K562 (cell line): ENCODE measurements around the gene PSMA5. TPM values are rescaled to one million over a fixed set of nuclear protein-coding genes. Genes with fewer than 3 reads are reported as not detected.
"Not testable (repeated sequence)": the region's sequence is repeated elsewhere in the genome, so short reads cannot be mapped to it uniquely, and the experiment has no call there.

Experiments
- ATAC-seq: fragments of 200-7000 bp; cut with Tn5 transposase; 3 replicates; pipeline ENCODE4 v1.9.1; 2020; ENCODE audit warnings: moderate library complexity
- BruUV-seq: library from RNA; stranded (reverse); fragments of 400-500 nt; replicated peaks from 2 replicates; lab custom pipeline; 2021; lab: Mats Ljungman, UMichigan
- CTCF ChIA-PET: fragments of 300-600 bp; formaldehyde crosslinking; extraction: SDS; loops from one replicate; lab custom pipeline; 2021; ENCODE audit warnings: low intra/inter-chr PET ratio; lab: Yijun Ruan, JAX
- POLR2A ChIA-PET: fragments of 300-600, 350-650 bp; sonication (Branson Sonifier 250); formaldehyde crosslinking; extraction: SDS; loops from one replicate; lab custom pipeline; 2021; ENCODE audit warnings: antibody characterized with exemption, inconsistent platforms; lab: Yijun Ruan, JAX
- DNase-seq, 4 experiments: peaks; one replicate each; pipeline versions ENCODE4 v3.0.0 to v3.0.0-alpha.2; 2011 to 2018; ENCODE audit warnings: low spot score in 3 of 4, mixed read lengths in 3 of 4; ENCODE audit errors: extremely low read depth in 1 of 4
- FAIRE-seq: peaks from 2 replicates; lab custom pipeline; 2011; peaks lifted over from hg19 to GRCh38; lab: Jason Lieb, UNC
- H2AFZ ChIP-seq: 2 replicates; pipeline ENCODE4 v1.6.0; 2011; ENCODE audit warnings: low read depth, low read length, control low read depth, inconsistent platforms
- H3K27ac ChIP-seq: fragments of 200-600 bp; 3 replicates; pipeline ENCODE4 v1.8.0; 2011; ENCODE audit warnings: low read depth, mild to moderate bottlenecking, control low read depth, inconsistent platforms, low read length, moderate library complexity, mixed read lengths; ENCODE audit errors: extremely low read depth
- H3K27me3 ChIP-seq, 2 experiments: fragments of 300-600 bp in 1 of 2; 2 replicates in 1 of 2; 3 replicates in 1 of 2; pipeline versions ENCODE4 v1.6.0 to v1.8.0; 2011; ENCODE audit warnings: inconsistent platforms in 2 of 2, low read length in 2 of 2, mild to moderate bottlenecking in 1 of 2, mixed read lengths in 1 of 2, moderate library complexity in 1 of 2; ENCODE audit not compliant: control insufficient read depth in 2 of 2, insufficient read depth in 2 of 2
- H3K36me3 ChIP-seq: fragments of 300-600 bp; 3 replicates; pipeline ENCODE4 v1.8.0; 2011; ENCODE audit warnings: mild to moderate bottlenecking, low read length, inconsistent platforms; ENCODE audit not compliant: control insufficient read depth, insufficient read depth
- H3K4me1 ChIP-seq, 2 experiments: fragments of 200-600 bp in 1 of 2; replicated peaks in 1 of 2; 2 replicates in 1 of 2; 3 replicates in 1 of 2; pipeline versions ENCODE4 v1.5.1 to v1.8.0; 2011; ENCODE audit warnings: inconsistent platforms in 2 of 2, low read length in 2 of 2, mild to moderate bottlenecking in 1 of 2, mixed read lengths in 1 of 2, moderate library complexity in 1 of 2; ENCODE audit not compliant: control insufficient read depth in 2 of 2, insufficient read depth in 2 of 2
- H3K4me2 ChIP-seq: 2 replicates; pipeline ENCODE4 v1.6.1; 2011; ENCODE audit warnings: low read length, control low read depth, inconsistent platforms, mixed read lengths; ENCODE audit not compliant: insufficient read depth
- H3K4me3 ChIP-seq: fragments of 200-600 bp; sonication (generic), shearing (Covaris generic); 2 replicates; pipeline ENCODE4 v1.5.1; 2016; ENCODE audit warnings: control low read depth, inconsistent platforms
- H3K79me2 ChIP-seq: fragments of 200-600 bp; 3 replicates; pipeline ENCODE4 v1.8.0; 2011; ENCODE audit warnings: low read length, inconsistent platforms; ENCODE audit not compliant: control insufficient read depth, insufficient read depth
- H3K9ac ChIP-seq, 2 experiments: 2 replicates each; pipeline versions ENCODE4 v1.6.0 to v1.6.1; 2011; ENCODE audit warnings: low read depth in 2 of 2, low read length in 2 of 2, control low read depth in 1 of 2, inconsistent platforms in 1 of 2, mild to moderate bottlenecking in 1 of 2, mixed read lengths in 1 of 2; ENCODE audit not compliant: insufficient read depth in 1 of 2
- H3K9me1 ChIP-seq: one replicate; pipeline ENCODE4 v1.6.0; 2011; ENCODE audit warnings: inconsistent platforms, mild to moderate bottlenecking, low read length, moderate library complexity; ENCODE audit not compliant: control insufficient read depth, insufficient read depth
- H3K9me3 ChIP-seq: replicated peaks from 2 replicates; pipeline ENCODE4 v1.5.1; 2011; ENCODE audit warnings: low read depth, low read length, inconsistent platforms; ENCODE audit not compliant: control insufficient read depth, insufficient read depth
- H4K20me1 ChIP-seq: replicated peaks from 2 replicates; pipeline ENCODE4 v1.6.1; 2011; ENCODE audit warnings: low read length, inconsistent platforms, mixed read lengths; ENCODE audit not compliant: control insufficient read depth, insufficient read depth
- CBFA2T2 ChIP-seq: fragments of 450-650 bp; conservative IDR thresholded peaks from 2 replicates; pipeline ENCODE4 v1.6.1; 2017; ENCODE audit warnings: mild to moderate bottlenecking
- CBFA2T3 ChIP-seq: fragments of 450-650 bp; IDR thresholded peaks from 2 replicates; pipeline ENCODE4 v1.6.1; 2017
- RAD51 ChIP-seq: fragments of 450-650 bp; IDR thresholded peaks from 2 replicates; pipeline ENCODE4 v1.7.1; 2016; ENCODE audit warnings: low read depth, mild to moderate bottlenecking, borderline replicate concordance
- THRB ChIP-seq: fragments of 450-650 bp; formaldehyde crosslinking; conservative IDR thresholded peaks from 2 replicates; pipeline ENCODE4 v1.4.0; 2022; ENCODE audit warnings: mild to moderate bottlenecking, missing genetic modification characterization
- WGBS: fragments of 100-300 bp; shearing (Covaris generic); methylation state at CpG from one replicate; pipeline ENCODE4 v1.1.6; 2016; ENCODE audit warnings: low coverage, mixed read lengths; ENCODE audit not compliant: insufficient coverage; ENCODE audit errors: missing lambda C conversion rate; 5-methylcytosine and 5-hydroxymethylcytosine counted together
- in situ Hi-C: fragments of 300-500 bp; cut with MboI; formaldehyde crosslinking; loops from 4 replicates; pipeline ENCODE4 v1.15.0; 2018; ENCODE audit warnings: inconsistent platforms, mixed read lengths
- intact Hi-C: fragments of 100-400 bp; cut with micrococcal nuclease; formaldehyde crosslinking; loops from 2 replicates; pipeline ENCODE4 v1.14.2; 2022
- polyA plus RNA-seq, 8 experiments: library from polyadenylated mRNA; depleted of rRNA in 4 of 8; stranded (reverse) in 5 of 8; unstranded in 3 of 8; fragments of >200 nt; fragmentation: Nextera tagmentation in 2 of 8; fragmentation: Illumina TruSeq in 1 of 8; extraction: Ambion mirVana in 2 of 8; extraction: Trizol in 1 of 8; gene quantifications; 2 replicates each; pipeline versions ENCODE4 v1.2.1 to v1.2.3, GENCODE V29; 2011 to 2014; ENCODE audit warnings: inconsistent platforms in 1 of 8, missing spikeins in 1 of 8
- total RNA-seq, 7 experiments: library from RNA; depleted of rRNA in 6 of 7; stranded (reverse); fragments of >200 nt in 6 of 7; fragmentation: Illumina TruSeq in 2 of 7; extraction: Trizol in 2 of 7; gene quantifications; 2 replicates each; pipeline versions ENCODE4 v1.2.1 to v1.2.3, GENCODE V29; 2011 to 2021; ENCODE audit warnings: low replicate concordance in 1 of 7
- TF ChIP-seq, protein P1 (sequence below): sonication (generic); formaldehyde crosslinking; IDR thresholded peaks from 2 replicates; pipeline ENCODE4 v1.5.0; 2020; ENCODE audit warnings: missing genetic modification reagents
- TF ChIP-seq, protein P2 (sequence below): sonication (generic); formaldehyde crosslinking; IDR thresholded peaks from 2 replicates; pipeline ENCODE4 v1.9.0; 2022; ENCODE audit warnings: mild to moderate bottlenecking, missing genetic modification reagents
- TF ChIP-seq, protein P3 (sequence below), 2 experiments: fragments of 450-650 bp in 1 of 2; sonication (generic) in 1 of 2; formaldehyde crosslinking in 1 of 2; IDR thresholded peaks in 1 of 2; conservative IDR thresholded peaks in 1 of 2; 2 replicates each; pipeline versions ENCODE4 v1.6.1 to v1.8.1; 2016 to 2023; ENCODE audit warnings: mild to moderate bottlenecking in 2 of 2, moderate library complexity in 2 of 2, inconsistent platforms in 1 of 2, missing genetic modification reagents in 1 of 2

The PSMA5 gene
- total and polyA plus RNA-seq, 9 of the 15 experiments (the other 6 are each of a cell fraction or from before 2014, with no cell fraction given), result 82.6 to 542 (median 287) TPM

DNA sequence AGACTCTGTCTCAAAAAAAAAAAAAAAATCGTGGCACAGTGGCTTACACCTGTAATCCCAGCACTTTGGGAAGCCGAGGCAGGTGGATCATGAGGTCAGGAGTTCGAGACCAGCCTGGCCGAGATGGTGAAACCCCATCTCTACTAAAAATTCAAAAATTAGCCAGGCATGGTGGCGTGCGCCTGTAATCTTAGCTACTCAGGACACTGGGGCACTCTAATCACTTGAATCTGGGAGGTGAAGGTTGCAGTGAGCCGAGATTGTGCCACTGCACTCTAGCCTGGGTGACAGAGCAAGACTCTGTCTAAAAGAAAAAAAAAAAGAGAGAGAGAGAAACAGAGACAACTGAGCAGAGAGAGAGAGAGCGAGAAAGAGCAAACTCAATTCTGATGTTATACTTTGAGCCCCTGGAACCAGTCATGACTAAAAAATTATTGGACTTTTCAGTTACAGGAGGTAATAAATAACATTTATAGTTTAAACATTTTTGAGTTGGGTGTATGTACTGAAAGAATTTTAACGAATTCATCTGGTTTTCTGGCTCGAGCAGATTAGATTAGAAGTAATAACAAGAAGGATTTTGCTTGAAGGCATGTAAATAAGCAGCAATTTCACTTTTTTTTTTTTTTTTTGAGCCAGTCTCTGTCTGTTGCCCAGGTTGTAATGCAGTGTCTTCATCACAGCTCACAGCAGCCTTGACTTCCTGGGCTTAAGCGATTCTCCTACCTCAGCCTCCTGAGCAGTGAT, 19.9 kb upstream of the PSMA5 start:
- CTCF ChIA-PET, result interaction anchor here (0.9 kb wide), 1 partner anchor 88 kb away, joined by 3 read pairs; no protein-coding TSS in a partner anchor
- H3K9ac ChIP-seq, in situ Hi-C loops, H3K36me3 ChIP-seq, FAIRE-seq, H3K4me1 ChIP-seq: not testable (repeated sequence)
- POLR2A ChIA-PET, result interaction anchor here (0.6 kb wide), 1 partner anchor 8 kb away, joined by 3 read pairs; no protein-coding TSS in a partner anchor
- peak; percentile 20; the same call in 1 of the 2 replicates for TF ChIP-seq CBFA2T3
- TF ChIP-seq, all 486 proteins: peak for 1; not testable (repeated sequence) for 485
- WGBS, result 5% methylated on average over 11 of the region's 11 CpGs
- H3K4me2 ChIP-seq, BruUV-seq, H4K20me1 ChIP-seq, intact Hi-C loops, H3K9me1 ChIP-seq, H3K4me3 ChIP-seq, H3K9me3 ChIP-seq, H3K27ac ChIP-seq, ATAC-seq, H2AFZ ChIP-seq, DNase-seq, H3K79me2 ChIP-seq: not testable (repeated sequence)
- peaks cover 6 to 11% of the 10 kb centered on the region in 2 experiments; a peak in 3 of 5 replicates for H3K27me3 ChIP-seq

GRCh38 chr1:109444346-109444745, 18.1 kb upstream of the PSMA5 start:
- no peak overlapping the region for H3K27ac ChIP-seq
- BruUV-seq, result no TSS peak
- intact Hi-C loops, result no loop called here
- peak in 2 of 4 experiments; percentile 34 to 40 for DNase-seq
- no peak overlapping the region for H3K4me3 ChIP-seq
- H4K20me1 ChIP-seq, result no peaks in the 10 kb centered on the region
- WGBS, result 5% methylated on average over 1 of the region's 1 CpG
- CTCF ChIA-PET, result no interaction called here
- H3K4me1 ChIP-seq, result peaks cover 0 to 2% of the 10 kb centered on the region in 2 experiments; a peak in 1 of 5 replicates
- no peaks in the 10 kb centered on the region for H3K79me2 ChIP-seq
- no peaks in the 10 kb centered on the region for H3K9me3 ChIP-seq
- in situ Hi-C loops, result no loop called here
- peak; percentile 15 for FAIRE-seq
- no peaks in the 10 kb centered on the region for H3K36me3 ChIP-seq
- no peak overlapping the region for H3K9ac ChIP-seq
- peak; percentile 53; the same call in 1 of the 3 replicates for ATAC-seq
- H2AFZ ChIP-seq, result no peak overlapping the region
- no peaks in the 10 kb centered on the region for H3K9me1 ChIP-seq
- H3K27me3 ChIP-seq, result peaks cover 6 to 11% of the 10 kb centered on the region in 2 experiments; a peak in 3 of 5 replicates
- POLR2A ChIA-PET, result interaction anchor here (0.9 to 1.1 kb wide), 3 partner anchors 14 to 39 kb away, joined by 3 read pairs; partner anchors contain the start of gene ATXN7L2
- no peak overlapping the region for H3K4me2 ChIP-seq
- TF ChIP-seq THRB, result no peak
- TF ChIP-seq, protein P1, sequence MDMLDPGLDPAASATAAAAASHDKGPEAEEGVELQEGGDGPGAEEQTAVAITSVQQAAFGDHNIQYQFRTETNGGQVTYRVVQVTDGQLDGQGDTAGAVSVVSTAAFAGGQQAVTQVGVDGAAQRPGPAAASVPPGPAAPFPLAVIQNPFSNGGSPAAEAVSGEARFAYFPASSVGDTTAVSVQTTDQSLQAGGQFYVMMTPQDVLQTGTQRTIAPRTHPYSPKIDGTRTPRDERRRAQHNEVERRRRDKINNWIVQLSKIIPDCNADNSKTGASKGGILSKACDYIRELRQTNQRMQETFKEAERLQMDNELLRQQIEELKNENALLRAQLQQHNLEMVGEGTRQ (CRISPR knock-in tag), result peak; percentile 76
- peak; percentile 32 for TF ChIP-seq CBFA2T2
- TF ChIP-seq, protein P2, sequence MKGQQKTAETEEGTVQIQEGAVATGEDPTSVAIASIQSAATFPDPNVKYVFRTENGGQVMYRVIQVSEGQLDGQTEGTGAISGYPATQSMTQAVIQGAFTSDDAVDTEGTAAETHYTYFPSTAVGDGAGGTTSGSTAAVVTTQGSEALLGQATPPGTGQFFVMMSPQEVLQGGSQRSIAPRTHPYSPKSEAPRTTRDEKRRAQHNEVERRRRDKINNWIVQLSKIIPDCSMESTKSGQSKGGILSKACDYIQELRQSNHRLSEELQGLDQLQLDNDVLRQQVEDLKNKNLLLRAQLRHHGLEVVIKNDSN (CRISPR knock-in tag), result peak; percentile 63
- TF ChIP-seq RAD51, result peak; percentile 83
- TF ChIP-seq, protein P3, sequence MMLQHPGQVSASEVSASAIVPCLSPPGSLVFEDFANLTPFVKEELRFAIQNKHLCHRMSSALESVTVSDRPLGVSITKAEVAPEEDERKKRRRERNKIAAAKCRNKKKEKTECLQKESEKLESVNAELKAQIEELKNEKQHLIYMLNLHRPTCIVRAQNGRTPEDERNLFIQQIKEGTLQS (IDR thresholded peaks at IDR 0.05), result peak; percentile 24; the same call in 1 of the 2 replicates
- TF ChIP-seq, protein P3 (CRISPR knock-in tag; conservative IDR thresholded peaks at IDR 0.05), result no peak
